ENCODE data around the gene CENPX.
"Not testable (repeated sequence)": the region's sequence is repeated elsewhere in the genome, so short reads cannot be mapped to it uniquely, and the experiment has no call there.

CENPX gene

DNA sequence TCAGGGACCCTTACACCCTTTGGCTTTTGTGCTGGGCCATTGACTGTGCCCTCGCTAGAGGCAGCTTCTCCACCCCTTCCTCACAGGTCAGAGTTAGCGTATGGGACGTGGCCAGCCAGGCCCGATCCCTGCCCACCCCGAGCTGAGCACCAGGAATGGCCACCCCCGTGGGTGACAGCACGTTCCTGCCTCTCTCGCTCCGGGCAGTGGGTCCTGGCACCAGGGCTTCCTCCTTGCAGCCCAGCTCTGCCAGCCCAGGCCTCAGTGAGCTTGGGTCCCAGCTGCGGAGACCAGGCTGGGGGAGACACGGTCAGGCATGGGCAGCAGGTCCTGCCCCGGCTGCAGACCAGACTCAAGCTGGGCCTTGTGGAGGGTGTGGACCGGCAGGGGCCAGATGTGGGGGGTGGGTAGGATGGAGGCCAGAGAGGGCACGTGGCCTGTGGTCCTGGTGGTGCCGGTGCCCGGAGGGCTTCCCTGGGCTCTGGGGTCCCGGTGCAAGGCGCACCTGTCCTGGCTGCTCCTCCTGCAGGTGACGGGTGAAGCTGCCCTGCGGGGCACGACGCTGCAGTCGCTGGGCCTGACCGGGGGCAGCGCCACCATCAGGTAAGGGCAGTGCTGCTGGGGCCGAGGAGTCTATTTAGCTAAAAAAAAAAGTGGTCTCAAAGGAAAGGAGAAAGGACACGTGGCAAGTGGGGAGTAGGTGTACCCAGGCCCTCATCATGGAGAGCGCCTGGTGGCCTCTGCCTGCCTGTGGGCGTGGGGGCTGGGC lies 27.0 kb downstream of the CENPX start:
- no peak for DNase-seq

DNA sequence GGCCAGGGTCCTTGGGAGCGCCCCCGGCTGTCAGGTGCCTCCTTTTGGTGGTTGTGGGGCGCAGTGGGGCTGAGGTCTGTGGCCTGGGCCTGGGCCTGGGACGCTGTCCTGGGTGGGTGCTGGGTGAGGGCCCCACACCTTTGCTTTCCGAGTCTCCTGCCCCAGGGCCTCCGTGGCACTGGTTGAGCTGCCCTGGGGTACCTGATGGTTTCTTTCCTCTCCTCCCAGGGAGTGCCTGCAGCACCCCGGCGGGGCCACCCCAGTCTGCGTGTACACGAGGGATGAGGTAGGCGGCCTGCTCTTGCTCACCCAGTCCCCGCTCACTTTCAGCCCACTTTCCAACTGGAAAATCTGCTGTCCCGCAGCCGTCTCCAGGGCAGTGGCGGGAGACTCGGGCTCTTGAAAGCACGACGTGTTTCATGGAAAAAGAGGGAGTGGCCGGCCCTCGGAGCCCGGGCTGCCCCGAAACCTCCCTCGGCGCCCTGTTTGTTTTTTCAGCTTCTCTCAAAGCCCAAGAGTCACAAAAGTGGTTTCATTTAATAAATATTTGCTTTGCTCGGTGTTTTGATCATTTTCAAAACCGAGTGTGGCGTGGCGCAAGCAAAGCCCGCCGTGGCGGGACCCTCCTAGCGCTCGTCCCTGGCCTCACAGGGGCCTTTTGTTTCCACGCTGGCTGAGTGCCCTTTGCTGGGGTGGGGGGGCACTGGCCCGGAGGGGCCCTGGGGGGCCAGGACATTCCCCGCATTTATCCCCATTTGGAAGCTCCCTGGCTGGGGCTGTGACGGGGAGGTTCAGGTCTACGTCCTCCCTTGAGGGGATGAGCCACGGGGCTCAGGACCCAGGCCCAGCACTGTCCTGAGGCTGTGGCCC lies 27.9 kb downstream of the CENPX start:
- DNase-seq, result no peak

DNA sequence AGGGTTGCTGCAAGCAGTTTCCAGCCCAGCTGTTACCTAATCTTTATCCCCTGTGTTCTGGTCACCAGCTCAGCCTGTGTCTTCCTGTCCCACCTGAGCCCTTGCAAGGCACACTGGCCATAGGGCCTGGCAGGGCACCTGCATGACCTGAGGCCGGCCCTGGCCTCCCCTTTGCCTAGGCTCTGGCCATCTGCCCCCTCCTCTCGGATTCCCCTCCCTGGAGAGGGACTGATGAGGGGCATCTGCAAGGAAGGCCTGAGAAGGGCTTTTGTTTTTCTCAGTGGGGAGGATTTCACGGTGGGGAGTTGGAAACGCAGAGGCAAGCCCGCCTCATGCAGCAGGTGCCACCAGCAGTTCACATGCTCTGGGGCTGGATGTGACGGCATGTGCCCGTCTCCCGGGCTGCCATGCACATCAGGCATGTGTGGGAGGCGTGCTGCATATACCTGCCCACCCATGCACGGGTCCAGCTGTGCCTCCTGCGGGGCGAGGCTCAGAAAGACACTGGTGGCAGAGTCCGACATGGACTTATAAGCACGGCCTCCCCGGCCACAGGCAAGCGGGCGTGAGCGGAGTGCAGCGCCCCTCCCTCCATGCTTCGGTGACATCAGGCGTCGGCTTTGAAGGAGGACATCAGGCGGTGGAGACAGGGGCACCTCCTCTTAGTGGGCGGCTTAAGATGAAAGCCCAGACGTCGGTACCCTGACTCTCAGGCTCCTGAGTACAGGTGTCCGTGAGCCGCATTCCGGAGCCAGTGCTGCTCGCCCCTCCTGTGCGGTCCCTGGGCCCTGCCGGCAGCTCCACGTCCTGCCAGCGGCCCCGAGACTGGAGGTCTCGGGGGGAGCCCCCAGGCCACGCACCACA lies 28.7 kb downstream of the CENPX start:
- DNase-seq, result no peak

DNA sequence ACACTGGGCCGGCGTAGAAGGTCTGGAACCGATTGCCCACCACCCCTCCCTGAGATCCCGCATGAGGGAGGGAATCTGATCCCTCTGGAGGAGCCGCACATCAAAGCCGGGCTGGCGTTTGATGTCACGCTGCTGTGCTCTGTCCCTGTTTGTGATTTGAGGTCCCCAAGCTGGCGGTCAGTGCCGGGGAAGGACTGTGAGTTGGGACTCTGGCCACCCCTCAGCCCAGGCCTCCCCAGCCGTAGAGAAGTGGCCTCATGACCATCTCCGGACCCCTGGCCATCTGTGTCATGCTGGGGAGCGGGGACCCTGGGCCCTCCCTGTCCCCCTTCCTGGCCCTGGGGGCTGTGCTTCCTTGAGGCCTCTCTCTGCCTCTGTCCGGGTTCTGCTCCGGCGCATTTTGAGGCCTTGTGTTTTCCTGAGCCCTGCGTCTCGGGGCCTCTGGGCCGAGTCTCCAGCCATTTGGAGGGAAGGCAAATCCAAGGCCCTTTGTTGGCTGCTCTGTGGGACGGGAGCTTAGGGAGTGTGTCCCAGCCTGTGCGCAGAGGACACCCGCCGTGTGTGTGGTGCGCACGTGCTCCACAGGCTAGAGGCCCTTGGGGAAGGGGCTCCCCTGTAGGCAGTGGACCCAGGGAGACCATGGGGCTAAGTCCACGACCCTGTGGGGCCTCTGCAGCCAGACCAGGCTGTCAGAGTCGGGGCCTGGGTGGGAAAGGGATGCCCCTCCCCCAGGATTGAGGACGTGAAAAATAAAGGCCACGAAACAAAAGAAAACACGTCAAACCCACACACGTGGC lies 30.2 kb downstream of the CENPX start:
- DNase-seq, result no peak

DNA sequence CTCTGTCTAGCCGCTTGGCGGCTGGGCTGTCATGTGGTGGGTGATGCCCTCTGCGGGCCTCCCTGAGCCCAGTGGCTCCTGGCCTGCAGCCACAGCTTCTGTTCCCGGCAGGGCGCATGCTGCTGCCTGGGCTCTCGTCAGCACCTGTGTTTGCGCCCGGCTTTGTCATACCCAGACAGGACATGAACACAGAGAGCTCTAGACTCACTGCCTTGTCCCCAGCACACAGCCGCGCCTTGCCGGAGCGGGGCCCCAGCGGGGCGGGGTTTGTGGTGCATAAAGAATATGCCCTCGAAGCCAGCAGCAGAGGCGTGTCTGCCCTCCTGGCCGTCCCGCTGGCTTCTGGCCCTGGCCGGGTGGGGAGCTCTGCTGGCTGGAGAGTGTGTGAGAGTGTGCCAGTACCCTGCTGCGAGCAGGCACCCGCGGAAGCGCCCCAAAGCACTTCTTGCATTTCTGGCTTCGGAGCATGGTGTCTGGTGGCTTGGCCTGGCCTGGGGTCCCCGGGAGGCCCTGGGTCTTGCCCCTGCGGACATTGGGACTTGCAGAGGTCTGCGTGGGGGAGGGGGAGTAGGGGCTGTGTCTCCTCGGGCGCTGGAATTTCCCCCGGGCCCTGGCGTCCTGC lies 30.9 kb downstream of the CENPX start:
- DNase-seq, result no peak

DNA sequence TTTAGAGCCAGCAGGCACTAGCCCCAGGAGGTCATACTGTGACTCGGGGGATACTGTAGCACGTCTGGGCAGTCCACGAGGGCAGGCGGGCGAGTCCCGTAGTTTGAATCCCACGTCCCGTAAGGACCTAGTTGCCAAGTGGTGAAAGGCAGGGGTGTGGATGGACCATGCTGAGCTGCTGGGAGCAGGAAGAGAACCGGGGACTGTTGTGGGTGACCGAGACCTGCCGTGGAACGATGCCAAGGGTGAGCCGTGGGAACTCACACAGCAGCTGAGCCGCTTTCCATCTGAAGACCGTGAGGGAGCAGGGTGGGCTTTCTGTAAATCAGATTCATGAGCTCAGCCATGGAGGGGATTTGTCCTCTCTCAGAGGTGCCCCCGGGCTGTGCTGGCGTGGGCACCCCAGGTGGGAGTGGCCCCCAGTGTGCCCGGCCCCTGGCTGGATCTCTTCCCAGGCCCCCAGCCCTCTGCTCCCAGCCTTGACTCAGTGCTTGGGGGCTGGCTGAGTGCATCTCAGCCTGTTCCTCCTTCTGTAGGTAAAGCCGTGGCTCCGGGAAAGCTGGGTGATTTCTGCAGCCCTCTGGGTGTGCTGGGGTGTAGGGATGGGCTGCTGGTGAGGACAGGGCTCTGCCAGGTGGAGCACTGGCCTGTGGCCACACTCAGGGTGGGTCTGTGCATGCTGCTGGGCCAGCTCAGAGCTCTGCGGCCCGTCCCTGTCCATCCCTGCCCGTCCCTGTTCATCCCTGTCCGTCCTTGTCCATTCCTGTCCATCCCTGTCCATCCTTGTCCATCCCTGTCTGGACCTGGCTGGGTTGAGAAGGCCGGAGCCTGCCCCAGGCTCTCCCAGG lies 31.6 kb downstream of the CENPX start:
- DNase-seq, result no peak

DNA sequence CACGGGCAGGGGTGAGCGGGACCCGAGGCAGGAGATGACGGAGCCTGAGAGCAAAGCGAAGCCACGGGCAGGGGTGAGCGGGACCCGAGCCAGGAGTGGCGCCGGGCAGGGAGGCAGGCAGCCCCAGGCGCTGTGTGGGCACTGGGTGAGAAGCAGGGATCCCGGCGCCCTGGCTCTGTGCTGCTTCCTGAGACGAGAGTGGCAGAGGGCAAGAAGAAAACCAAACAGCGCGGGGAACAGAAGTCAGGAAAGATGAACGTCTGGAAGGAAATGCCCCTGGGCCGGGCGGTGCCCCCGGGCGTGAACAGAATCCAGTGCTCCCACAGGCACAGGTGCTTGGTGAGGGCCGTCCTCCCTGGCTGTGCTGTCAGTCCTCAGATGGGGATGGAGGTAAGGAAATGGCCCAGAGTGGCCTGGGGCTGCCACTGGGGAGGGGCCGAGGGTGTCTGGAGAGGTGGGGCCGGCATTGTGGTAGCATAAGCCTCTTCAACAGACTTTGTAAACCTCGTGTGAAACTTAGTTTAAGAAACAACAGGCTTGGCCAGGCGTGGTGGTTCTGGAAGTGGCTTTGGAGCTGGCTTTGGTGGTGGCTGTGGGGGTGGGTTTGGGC lies 35.4 kb downstream of the CENPX start:
- DNase-seq, result no peak

DNA sequence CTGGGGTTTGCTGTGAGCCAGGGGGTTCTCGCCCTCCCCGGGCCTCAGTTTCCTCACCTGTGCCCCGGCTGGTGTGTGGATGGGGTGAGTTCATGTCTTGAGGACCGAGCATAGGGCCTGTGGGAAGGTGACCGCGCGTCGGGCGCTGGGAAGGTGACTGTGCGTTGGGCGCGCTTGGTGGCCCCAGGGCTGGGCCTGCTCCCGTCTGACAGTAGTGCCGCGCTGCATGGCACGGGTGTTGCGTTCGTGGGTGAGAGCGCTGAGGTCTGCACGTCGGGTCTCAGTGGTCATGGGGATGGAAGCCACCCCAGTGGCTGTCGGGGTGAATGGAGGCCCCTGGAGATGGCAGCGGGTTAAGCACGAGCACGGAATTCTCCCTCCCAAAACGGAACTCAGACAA lies 36.1 kb downstream of the CENPX start:
- DNase-seq, result no peak

DNA sequence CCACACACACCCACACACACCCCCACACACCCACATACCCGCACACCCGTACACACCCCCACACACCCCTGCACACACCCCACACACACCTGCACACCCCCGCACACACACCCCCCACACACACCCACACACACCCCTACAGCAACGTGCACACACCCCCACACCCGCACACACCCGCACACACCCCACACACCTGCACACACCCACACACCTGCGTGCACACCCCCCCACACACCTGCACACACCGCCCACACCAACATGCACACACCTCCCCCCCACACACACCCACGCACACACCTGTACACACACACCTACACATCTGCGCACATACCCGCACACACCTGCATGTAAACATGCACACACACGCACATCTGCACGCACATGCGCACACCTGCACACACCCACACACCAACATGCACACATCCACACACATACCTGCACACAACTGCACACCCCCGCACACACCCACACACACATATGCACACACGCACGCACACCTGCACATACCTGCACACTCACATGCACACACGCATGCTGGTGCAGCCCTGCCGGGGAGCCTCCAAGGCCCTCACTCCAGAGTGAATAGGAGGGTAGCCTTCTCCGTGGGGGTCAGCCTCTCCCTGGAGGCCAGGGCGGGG lies 37.8 kb downstream of the CENPX start:
- no peak for DNase-seq

DNA sequence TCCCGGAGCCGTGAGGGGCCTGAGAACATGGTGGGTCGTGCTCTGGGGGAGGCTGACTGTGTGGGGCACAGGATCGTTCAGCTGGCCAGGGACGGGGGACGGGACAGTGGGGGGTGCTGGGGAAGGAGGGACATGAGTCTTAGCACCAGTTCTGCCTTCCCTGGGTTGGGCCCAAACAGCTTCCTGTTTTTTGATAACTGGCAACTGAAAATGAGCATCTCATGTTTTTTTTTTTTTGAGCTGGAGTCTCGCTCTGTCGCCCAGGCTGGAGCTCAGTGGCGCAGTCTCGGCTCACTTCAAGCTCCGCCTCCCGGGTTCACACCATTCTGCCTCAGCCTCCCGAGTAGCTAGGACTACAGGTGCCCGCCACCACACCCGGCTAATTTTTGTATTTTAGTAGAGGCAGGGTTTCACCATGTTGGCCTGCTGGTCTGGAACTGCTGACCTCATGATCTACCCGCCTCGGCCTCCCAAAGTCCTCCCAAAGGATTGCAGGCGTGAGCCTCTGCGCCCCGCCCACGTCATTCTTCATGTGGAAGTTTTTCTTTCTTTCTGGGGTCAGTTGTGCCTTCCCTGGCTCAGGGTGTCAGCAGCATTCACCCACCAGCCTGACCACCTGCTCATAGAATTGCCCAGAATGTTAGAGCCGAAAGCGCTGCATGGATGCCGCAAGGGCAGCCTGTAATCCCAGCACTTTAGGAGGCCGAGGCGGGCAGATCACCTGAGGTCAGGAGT lies 38.9 kb downstream of the CENPX start:
- no peak for DNase-seq

DNA sequence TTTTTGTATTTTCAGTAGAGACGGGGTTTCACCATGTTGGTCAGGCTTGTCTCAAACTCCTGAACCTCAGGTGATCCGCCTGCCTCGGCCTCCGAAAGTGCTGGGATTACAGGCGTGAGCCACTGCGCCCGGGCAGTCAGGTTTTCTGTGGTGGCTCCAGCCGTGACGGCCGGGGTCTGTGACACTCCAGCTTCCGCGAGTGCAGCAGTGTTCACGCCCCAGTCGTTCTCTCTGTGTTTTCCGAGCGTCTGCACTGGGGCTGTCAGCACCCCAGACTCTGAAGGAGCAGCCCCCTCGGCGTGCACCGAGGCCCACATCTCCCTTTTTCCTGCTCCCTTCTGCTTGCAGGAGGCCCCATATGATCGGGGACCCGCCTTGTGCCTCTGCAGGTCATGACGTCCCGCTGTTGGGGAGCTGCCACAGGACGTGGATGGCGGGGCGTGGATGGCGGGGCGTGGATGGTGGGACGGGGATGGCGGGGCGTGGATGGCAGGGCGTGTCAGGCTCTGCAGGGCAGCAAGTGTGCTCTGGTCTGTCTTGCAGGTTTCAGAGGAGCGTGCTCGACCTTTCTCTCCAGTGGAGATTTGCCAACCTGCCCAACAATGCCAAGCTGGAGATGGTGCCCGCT lies 39.6 kb downstream of the CENPX start:
- no peak for DNase-seq

DNA sequence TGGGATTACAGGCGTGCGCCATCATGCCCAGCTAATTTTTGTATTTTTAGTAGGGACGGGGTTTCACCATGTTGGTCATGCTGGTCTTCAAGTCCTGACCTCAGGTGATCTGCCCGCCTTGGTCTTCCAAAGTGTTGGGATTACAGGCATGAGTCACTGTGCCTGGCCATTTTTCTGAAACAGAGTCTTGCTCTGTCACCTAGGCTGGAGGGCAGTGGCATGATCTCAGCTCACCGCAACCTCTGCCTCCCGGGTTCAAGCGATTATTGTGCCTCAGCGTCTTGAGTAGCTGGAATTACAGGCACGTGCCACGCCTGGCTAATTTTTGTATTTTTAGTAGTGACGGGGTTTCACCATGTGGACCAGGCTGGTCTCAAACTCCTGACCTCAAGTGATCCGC lies 41.2 kb downstream of the CENPX start:
- DNase-seq, result not testable (repeated sequence)

DNA sequence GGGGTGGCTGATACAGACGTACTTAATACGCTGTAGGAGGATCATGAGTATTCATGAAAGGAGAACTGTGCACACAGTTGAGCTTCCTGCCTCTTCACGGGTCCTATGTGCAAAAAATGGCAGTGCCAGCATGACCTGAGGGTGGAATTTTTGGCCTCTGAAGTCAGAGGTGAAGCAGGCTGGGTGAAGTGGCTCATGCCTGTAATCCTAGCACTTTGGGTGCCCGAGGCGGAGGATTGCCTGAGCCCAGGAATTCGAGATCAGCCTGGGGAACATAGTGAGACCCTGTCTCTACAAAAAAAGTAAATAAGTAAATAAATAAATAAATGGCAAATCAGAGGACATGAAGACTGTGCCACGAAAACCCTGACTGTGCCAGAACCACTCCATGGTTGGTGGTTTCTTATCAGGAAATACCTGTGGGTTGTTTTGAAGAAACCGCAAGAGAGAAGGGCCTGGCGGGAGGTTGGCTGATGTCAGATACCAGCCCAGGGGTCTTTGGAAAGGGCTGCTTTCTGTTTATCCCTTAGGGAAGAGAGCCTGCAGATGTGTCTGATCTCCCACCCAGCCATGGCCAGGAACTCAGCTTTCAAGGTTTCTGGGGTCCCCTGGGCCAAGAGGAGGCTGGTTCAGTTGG lies 41.9 kb downstream of the CENPX start:
- no peak for DNase-seq

DNA sequence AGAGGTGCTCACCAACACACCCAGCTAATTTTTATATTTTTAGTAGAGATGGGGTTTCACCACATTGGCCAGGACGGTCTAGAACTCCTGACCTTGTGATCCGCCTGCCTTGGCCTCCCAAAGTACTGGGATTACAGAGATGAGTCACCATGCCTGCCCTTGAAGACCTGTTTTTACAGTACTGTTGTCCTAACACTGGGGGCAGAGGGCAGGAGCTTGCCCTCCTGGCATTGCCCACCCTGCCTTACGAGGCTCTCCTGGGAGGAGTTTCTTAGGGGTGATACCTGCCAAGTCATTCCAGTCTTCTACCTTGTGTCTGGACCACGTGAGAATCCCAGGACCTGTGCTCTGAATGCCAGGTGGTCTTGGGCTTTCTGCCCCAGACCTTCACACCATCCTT lies 42.6 kb downstream of the CENPX start:
- DNase-seq, result no peak

DNA sequence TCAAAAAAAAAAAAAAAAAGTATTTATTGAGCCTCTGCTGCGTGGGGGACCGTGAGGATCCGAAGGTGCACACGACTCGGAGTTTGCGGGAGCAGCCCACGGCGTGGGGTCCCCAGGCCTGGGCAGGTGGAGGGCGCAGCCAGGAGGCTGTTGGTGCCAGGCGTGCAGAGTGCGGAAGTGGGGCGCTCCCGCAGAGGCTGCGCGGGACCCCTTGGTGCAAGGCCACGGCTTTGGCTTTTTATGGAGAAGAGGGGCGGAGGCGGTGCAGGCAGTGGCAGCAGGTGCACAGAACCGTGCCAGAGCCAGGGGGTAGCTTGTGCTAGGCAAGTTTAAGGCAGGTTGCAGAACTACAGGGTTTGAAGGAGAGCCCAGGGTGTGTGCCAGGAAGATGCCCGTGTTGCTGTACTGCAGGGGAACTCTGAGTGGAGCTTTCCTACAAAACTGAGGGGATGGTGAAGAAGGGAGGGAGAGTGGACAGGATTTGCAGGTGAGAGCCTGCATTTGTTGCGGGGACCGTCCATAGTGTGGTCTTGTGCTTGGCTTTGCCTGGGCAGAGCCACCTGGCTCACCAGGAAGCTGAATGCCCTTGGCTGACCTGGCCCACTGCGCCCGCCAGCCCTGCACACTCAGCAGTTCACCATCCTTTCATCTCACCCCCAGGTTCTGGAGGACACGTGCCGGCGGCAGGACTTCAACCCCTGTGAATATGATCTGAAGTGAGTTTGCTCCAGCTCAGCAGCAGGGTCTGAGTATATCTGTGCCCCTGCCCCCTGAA lies 44.0 kb downstream of the CENPX start:
- DNase-seq, result no peak

DNA sequence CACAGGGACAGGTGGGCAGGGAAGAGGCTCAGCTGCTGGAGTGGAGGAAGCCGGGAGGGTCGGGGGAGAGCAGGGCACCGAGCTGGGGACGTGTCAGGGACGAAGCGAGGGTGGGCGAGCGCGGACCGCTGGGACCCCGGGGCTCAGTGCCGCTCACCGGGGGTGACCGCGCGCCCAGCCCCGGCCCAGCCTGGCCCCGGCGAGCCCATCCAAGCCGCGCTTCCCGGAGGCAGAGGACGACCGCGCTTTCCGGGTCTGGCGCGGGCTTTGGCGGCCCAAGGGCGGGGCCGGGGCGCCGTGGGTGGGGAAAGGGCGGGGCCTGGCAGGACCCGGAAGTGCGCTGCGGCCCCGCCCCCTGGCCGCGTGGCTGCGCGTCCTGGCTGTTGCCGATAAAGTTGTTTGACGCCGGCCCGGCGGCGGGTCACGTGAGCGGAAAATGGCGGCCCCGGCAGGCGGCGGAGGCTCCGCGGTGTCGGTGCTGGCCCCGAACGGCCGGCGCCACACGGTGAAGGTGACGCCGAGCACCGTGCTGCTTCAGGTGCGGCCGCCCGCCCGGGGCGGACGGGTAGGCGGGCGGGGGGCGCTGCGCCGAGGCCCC lies 45.4 kb downstream of the CENPX start, which contains the start of gene ASPSCR1:
TSS of gene ASPSCR1 (plus strand) at position 419 of the 598 bp plus-strand sequence. CDS start at position 437, 18 bp downstream.
- DNase-seq, result peak; percentile 90

Measured in activated naive CD4-positive, alpha-beta T cell treated with anti-CD3 and anti-CD28 coated beads, Interleukin-2, amount 50 U/mL, for 16 hours (primary cell).